Gastroesophageal sphincter (tissue), 4 donors: ENCODE results near the gene ERO1B. TPM values are rescaled to one million over a fixed set of nuclear protein-coding genes. Genes with fewer than 3 reads are reported as not detected.

Experiments used
- ATAC-seq: fragments of 150-250 bp; one replicate; pipeline ENCODE4 v1.9.1; 2016; ENCODE audit warnings: mild to moderate bottlenecking, moderate library complexity
- H3K27ac ChIP-seq, 4 donors: fragments of 200-600 bp; sonication (generic) in 3 of 4; 1 replicate in 3 of 4; 2 replicates in 1 of 4; pipeline ENCODE4 v1.5.1; 2016 to 2019
- H3K27me3 ChIP-seq: fragments of 200-600 bp; sonication (generic); one replicate; pipeline ENCODE4 v1.5.1; 2019
- H3K36me3 ChIP-seq, 2 donors: fragments of 200-600 bp; sonication (generic); one replicate each; pipeline ENCODE4 v1.5.1; 2019; ENCODE audit warnings: control low read depth in 1 of 2
- H3K4me1 ChIP-seq, 3 donors: fragments of 200-600 bp; sonication (generic); 1 replicate in 2 of 3; 2 replicates in 1 of 3; pipeline ENCODE4 v1.5.1; 2016 to 2019; ENCODE audit warnings: control low read depth in 2 of 3
- H3K4me3 ChIP-seq, 2 donors: fragments of 200-600 bp; sonication (generic); one replicate each; pipeline ENCODE4 v1.5.1; 2019; ENCODE audit warnings: mild to moderate bottlenecking in 1 of 2, moderate library complexity in 1 of 2
- H3K9me3 ChIP-seq, 3 donors: fragments of 200-600 bp; sonication (generic); one replicate each; pipeline ENCODE4 v1.5.1; 2017 to 2019; ENCODE audit warnings: control low read depth in 2 of 3
- EP300 ChIP-seq: sonication (generic); formaldehyde crosslinking; IDR thresholded peaks from one replicate; pipeline ENCODE4 v1.6.1; 2017; ENCODE audit warnings: antibody characterized with exemption, mild to moderate bottlenecking
- POLR2A ChIP-seq, 2 donors: fragments of 450-650 bp; IDR thresholded peaks; one replicate each; pipeline ENCODE4 v1.6.1; 2017; ENCODE audit warnings: antibody characterized with exemption in 2 of 2, mild to moderate bottlenecking in 2 of 2, moderate library complexity in 1 of 2
- POLR2AphosphoS5 ChIP-seq: sonication (generic); formaldehyde crosslinking; IDR thresholded peaks from one replicate; pipeline ENCODE4 v1.6.1; 2017; ENCODE audit warnings: antibody characterized with exemption
- WGBS, 2 donors: methylation state at CpG; one replicate each; pipeline ENCODE4 v1.1.5; 2018; ENCODE audit warnings: low coverage in 1 of 2; 5-methylcytosine and 5-hydroxymethylcytosine counted together
- total RNA-seq, 4 donors: library from RNA; depleted of rRNA; stranded (reverse); fragments of >200 nt; gene quantifications; one replicate each; pipeline ENCODE4 v1.1.0, GENCODE V29; 2016
- TF ChIP-seq, protein P1 (sequence below), 4 experiments: fragments of 200-600 bp in 2 of 4; fragments of 450-650 bp in 2 of 4; sonication (generic) in 1 of 4; IDR thresholded peaks; one replicate each; pipeline ENCODE4 v1.5.1; 2017 to 2019; ENCODE audit warnings: antibody characterized with exemption in 4 of 4, mild to moderate bottlenecking in 2 of 4, moderate library complexity in 2 of 4

Gene ERO1B
- total RNA-seq, 4 donors from 2014 or later = 7.3 to 13.5 (median 9.3) TPM

GRCh38 chr1:236211815-236212214 is 69.9 kb downstream of the ERO1B start:
- no peak overlapping the region for H3K4me3 ChIP-seq
- H3K27ac ChIP-seq = no peak overlapping the region
- no peak for ATAC-seq
- no peaks in the 10 kb centered on the region for H3K27me3 ChIP-seq
- no peaks in the 10 kb centered on the region for H3K9me3 ChIP-seq
- H3K36me3 ChIP-seq = peaks cover 0 to 37% of the 10 kb centered on the region in 2 donors
- no peaks in the 10 kb centered on the region for H3K4me1 ChIP-seq
- TF ChIP-seq, protein P1, sequence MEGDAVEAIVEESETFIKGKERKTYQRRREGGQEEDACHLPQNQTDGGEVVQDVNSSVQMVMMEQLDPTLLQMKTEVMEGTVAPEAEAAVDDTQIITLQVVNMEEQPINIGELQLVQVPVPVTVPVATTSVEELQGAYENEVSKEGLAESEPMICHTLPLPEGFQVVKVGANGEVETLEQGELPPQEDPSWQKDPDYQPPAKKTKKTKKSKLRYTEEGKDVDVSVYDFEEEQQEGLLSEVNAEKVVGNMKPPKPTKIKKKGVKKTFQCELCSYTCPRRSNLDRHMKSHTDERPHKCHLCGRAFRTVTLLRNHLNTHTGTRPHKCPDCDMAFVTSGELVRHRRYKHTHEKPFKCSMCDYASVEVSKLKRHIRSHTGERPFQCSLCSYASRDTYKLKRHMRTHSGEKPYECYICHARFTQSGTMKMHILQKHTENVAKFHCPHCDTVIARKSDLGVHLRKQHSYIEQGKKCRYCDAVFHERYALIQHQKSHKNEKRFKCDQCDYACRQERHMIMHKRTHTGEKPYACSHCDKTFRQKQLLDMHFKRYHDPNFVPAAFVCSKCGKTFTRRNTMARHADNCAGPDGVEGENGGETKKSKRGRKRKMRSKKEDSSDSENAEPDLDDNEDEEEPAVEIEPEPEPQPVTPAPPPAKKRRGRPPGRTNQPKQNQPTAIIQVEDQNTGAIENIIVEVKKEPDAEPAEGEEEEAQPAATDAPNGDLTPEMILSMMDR (IDR thresholded peaks at IDR 0.05) = no peak
- no peak for TF ChIP-seq EP300
- no peak for TF ChIP-seq POLR2A (IDR thresholded peaks at IDR 0.05)
- TF ChIP-seq POLR2AphosphoS5 = no peak
- whole genome bisulfite sequencing, 2 donors = 93 to 100% methylated on average over 3 to 5 of the region's 5 CpGs

DNA sequence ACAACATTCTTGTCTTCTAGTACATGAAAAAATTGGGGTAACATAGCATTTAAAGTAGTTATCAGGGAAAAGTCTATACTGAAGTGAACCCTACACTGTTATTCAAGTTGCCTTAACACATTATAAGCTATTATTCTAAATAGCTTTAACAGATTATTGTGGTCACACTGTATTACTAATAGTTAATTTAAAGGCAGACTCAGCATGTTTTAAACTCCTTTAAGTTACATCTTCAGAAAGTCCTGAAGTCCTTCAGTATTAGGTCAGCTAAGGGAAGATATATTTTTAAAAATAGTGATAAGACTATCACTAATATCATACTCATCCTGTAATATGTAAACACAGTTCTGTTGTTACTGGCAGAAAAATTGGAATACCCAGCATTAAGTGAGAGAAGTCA is 72.0 kb downstream of the ERO1B start:
- Histone ChIP-seq H3K27me3 (no peaks in the 10 kb centered on the region), H3K9me3 (no peaks in the 10 kb centered on the region), H3K36me3 (peaks cover 0 to 35% of the 10 kb centered on the region in 2 donors), H3K4me3 (no peak overlapping the region), H3K4me1 (no peaks in the 10 kb centered on the region), H3K27ac (no peak overlapping the region)
- TF ChIP-seq, protein P1 (IDR thresholded peaks at IDR 0.05) = no peak
- TF ChIP-seq POLR2A (IDR thresholded peaks at IDR 0.05) (no peak), EP300 (no peak), POLR2AphosphoS5 (no peak)
- ATAC-seq = no peak

DNA sequence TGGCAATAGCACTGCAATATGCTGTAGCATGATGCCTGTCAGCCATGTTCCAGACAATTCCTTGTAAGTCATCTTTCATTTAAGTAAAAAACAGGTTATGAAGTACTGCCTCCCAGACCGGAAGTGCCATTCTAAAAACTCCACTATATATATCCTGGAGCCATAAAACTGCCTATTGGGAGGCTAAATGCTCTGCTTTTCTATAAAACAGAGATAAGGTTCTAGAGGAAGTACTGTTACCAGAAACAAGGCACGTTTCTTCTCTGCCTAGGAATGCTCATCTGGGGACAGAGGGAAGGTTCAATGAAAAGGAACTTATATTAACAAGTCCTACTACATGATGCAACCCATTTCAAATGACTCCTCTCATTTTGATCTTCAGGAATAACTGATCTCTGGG is 72.6 kb downstream of the ERO1B start:
- no peak for TF ChIP-seq EP300
- TF ChIP-seq, protein P1 (IDR thresholded peaks at IDR 0.05) = no peak
- TF ChIP-seq POLR2A (IDR thresholded peaks at IDR 0.05) = no peak
- Histone ChIP-seq H3K4me1 (no peaks in the 10 kb centered on the region), H3K27ac (no peak overlapping the region), H3K4me3 (no peak overlapping the region), H3K27me3 (no peaks in the 10 kb centered on the region), H3K9me3 (no peaks in the 10 kb centered on the region), H3K36me3 (peaks cover 0 to 34% of the 10 kb centered on the region in 2 donors)
- ATAC-seq = no peak
- WGBS, 2 donors = 49 to 65% methylated on average over 2 of the region's 2 CpGs

GRCh38 chr1:236207569-236207968 is 74.2 kb downstream of the ERO1B start:
- H3K9me3 ChIP-seq = peaks cover 0 to 8% (median 0%) of the 10 kb centered on the region in 3 donors
- TF ChIP-seq POLR2A (IDR thresholded peaks at IDR 0.05) (no peak), POLR2AphosphoS5 (no peak), EP300 (no peak)
- TF ChIP-seq, protein P1 (IDR thresholded peaks at IDR 0.05) = no peak
- 85 to 88% methylated on average over 4 of the region's 4 CpGs for WGBS, 2 donors
- no peak overlapping the region for H3K4me3 ChIP-seq
- H3K4me1 ChIP-seq = no peaks in the 10 kb centered on the region
- no peak overlapping the region for H3K27ac ChIP-seq
- no peak for ATAC-seq
- H3K27me3 ChIP-seq = no peaks in the 10 kb centered on the region
- peaks cover 0 to 35% of the 10 kb centered on the region in 2 donors for H3K36me3 ChIP-seq

- H3K4me3 ChIP-seq = no peak overlapping the region
- peak overlapping the region in 1 of 4 donors; percentile 7 for H3K27ac ChIP-seq
- peaks cover 0 to 13% (median 0%) of the 10 kb centered on the region in 3 donors for H3K9me3 ChIP-seq
- H3K36me3 ChIP-seq = peaks cover 0 to 39% of the 10 kb centered on the region in 2 donors
- H3K4me1 ChIP-seq = no peaks in the 10 kb centered on the region
- TF ChIP-seq POLR2A (IDR thresholded peaks at IDR 0.05) = no peak
- TF ChIP-seq, protein P1 (IDR thresholded peaks at IDR 0.05) = no peak
- ATAC-seq = peak; percentile 57
- 52 to 62% methylated on average over 5 of the region's 5 CpGs for WGBS, 2 donors
- no peaks in the 10 kb centered on the region for H3K27me3 ChIP-seq
Measured at GRCh38 chr1:236207121-236207520, 74.6 kb downstream of the ERO1B start.
